HG02840 (cell line): ENCODE measurements around the gene ZFYVE28.
"Not testable (repeated sequence)": the region's sequence is repeated elsewhere in the genome, so short reads cannot be mapped to it uniquely, and the experiment has no call there.

Experiments used
- ATAC-seq: cut with Tn5 transposase; IDR thresholded peaks from one replicate; pipeline ENCODE4 v1.9.1; 2021; ENCODE audit warnings: mild to moderate bottlenecking, moderate library complexity, moderate number of reproducible peaks; ENCODE audit not compliant: unreplicated experiment, low FRiP score

Gene ZFYVE28

GRCh38 chr4:2429945-2430757, 11.7 kb upstream of the ZFYVE28 start:
- ATAC-seq, result not testable (repeated sequence)

- no peak for ATAC-seq
Measured at GRCh38 chr4:2428496-2429213, 10.2 kb upstream of the ZFYVE28 start.

GRCh38 chr4:2427383-2428334, 9.2 kb upstream of the ZFYVE28 start:
- ATAC-seq, result no peak

GRCh38 chr4:2426711-2427275, 8.3 kb upstream of the ZFYVE28 start:
- no peak for ATAC-seq

- no peak for ATAC-seq
Measured at GRCh38 chr4:2426069-2426397, 7.6 kb upstream of the ZFYVE28 start.

- no peak for ATAC-seq
Measured at GRCh38 chr4:2425386-2426068, 7.1 kb upstream of the ZFYVE28 start.

- no peak for ATAC-seq
Measured at GRCh38 chr4:2424581-2424980, 6.1 kb upstream of the ZFYVE28 start.

GRCh38 chr4:2423695-2424094, 5.2 kb upstream of the ZFYVE28 start:
- ATAC-seq, result no peak

- no peak for ATAC-seq
Measured at GRCh38 chr4:2423066-2423465, 4.6 kb upstream of the ZFYVE28 start.

- no peak for ATAC-seq
Measured at GRCh38 chr4:2421928-2422327, 3.5 kb upstream of the ZFYVE28 start.

- no peak for ATAC-seq
Measured at GRCh38 chr4:2419814-2420213, 1.4 kb upstream of the ZFYVE28 start.

GRCh38 chr4:2418650-2419571, 466 bp upstream of the ZFYVE28 start, which contains the start of gene CFAP99:
CFAP99 (plus strand) TSS chr4:2418955.
- peak; percentile 87 for ATAC-seq

- no peak for ATAC-seq
Measured at GRCh38 chr4:2417226-2417764, 1.1 kb downstream of the ZFYVE28 start.

GRCh38 chr4:2416564-2417225, 1.8 kb downstream of the ZFYVE28 start:
- no peak for ATAC-seq

GRCh38 chr4:2415881-2416563, 2.4 kb downstream of the ZFYVE28 start:
- no peak for ATAC-seq

GRCh38 chr4:2415213-2415612, 3.2 kb downstream of the ZFYVE28 start:
- no peak for ATAC-seq

- no peak for ATAC-seq
Measured at GRCh38 chr4:2413821-2414610, 4.4 kb downstream of the ZFYVE28 start.
